GM19043 (cell line): Measurements from ENCODE around the gene CELF4.
"Not testable (repeated sequence)": the region's sequence is repeated elsewhere in the genome, so short reads cannot be mapped to it uniquely, and the experiment has no call there.

ENCODE experiments used
- ATAC-seq: cut with Tn5 transposase; IDR thresholded peaks from one replicate; pipeline ENCODE4 v1.9.1; 2021; ENCODE audit warnings: low read depth; ENCODE audit not compliant: unreplicated experiment

Gene CELF4

GRCh38 chr18:37473195-37473840 is 92.3 kb downstream of the CELF4 start:
- no peak for ATAC-seq

- ATAC-seq = no peak
Observed at GRCh38 chr18:37471637-37472036, 94.0 kb downstream of the CELF4 start.

- ATAC-seq = no peak
Observed at GRCh38 chr18:37470986-37471385, 94.6 kb downstream of the CELF4 start.

GRCh38 chr18:37467002-37467662 is 98.5 kb downstream of the CELF4 start:
- no peak for ATAC-seq

GRCh38 chr18:37465958-37466357 is 99.6 kb downstream of the CELF4 start:
- no peak for ATAC-seq

- ATAC-seq = no peak
Observed at GRCh38 chr18:37464257-37464656, 101.3 kb downstream of the CELF4 start.

- not testable (repeated sequence) for ATAC-seq
Observed at GRCh38 chr18:37461329-37461728, 104.3 kb downstream of the CELF4 start.

GRCh38 chr18:37460604-37461003 is 105.0 kb downstream of the CELF4 start:
- no peak for ATAC-seq

- ATAC-seq = no peak
Observed at GRCh38 chr18:37458697-37459096, 106.9 kb downstream of the CELF4 start.

- ATAC-seq = no peak
Observed at GRCh38 chr18:37457753-37458152, 107.8 kb downstream of the CELF4 start.

GRCh38 chr18:37457341-37457740 is 108.3 kb downstream of the CELF4 start:
- no peak for ATAC-seq

GRCh38 chr18:37456873-37457272 is 108.7 kb downstream of the CELF4 start:
- ATAC-seq = no peak

GRCh38 chr18:37456395-37456794 is 109.2 kb downstream of the CELF4 start:
- no peak for ATAC-seq

GRCh38 chr18:37453752-37454151 is 111.8 kb downstream of the CELF4 start:
- no peak for ATAC-seq

GRCh38 chr18:37452682-37453385 is 112.8 kb downstream of the CELF4 start:
- no peak for ATAC-seq

- ATAC-seq = no peak
Observed at GRCh38 chr18:37452015-37452414, 113.6 kb downstream of the CELF4 start.

GRCh38 chr18:37451239-37451825 is 114.3 kb downstream of the CELF4 start:
- ATAC-seq = no peak

- ATAC-seq = no peak
Observed at GRCh38 chr18:37450434-37451132, 115.0 kb downstream of the CELF4 start.

GRCh38 chr18:37449618-37450017 is 116.0 kb downstream of the CELF4 start:
- ATAC-seq = no peak

- ATAC-seq = no peak
Observed at GRCh38 chr18:37448946-37449345, 116.7 kb downstream of the CELF4 start.
